ENCODE data around the gene NBEA. TPM values are rescaled to one million over a fixed set of nuclear protein-coding genes. Genes with fewer than 3 reads are reported as not detected.
"Not testable (repeated sequence)": the region's sequence is repeated elsewhere in the genome, so short reads cannot be mapped to it uniquely, and the experiment has no call there.

Gene NBEA
- total and polyA plus RNA-seq, 2 experiments from 2014 or later, result 9.1 to 29.1 TPM

- TF ChIP-seq STAT1 (IDR thresholded peaks at IDR 0.05; ENCODE audit: unreplicated experiment) (no peak), ETS1 (IDR thresholded peaks at IDR 0.05) (no peak), CTCF (conservative IDR thresholded peaks at IDR 0.05; ENCODE audit: low read depth in 2 of 2) (no peak), CREB1 (CRISPR knock-in tag; IDR thresholded peaks at IDR 0.05; ENCODE audit: low read depth) (no peak), ZNF331 (CRISPR knock-in tag; IDR thresholded peaks at IDR 0.05; ENCODE audit: low read depth) (no peak)
These were observed 165.5 kb downstream of the NBEA start (continued) for GRCh38 chr13:35107535-35107934.

- not testable (repeated sequence) for H3K79me2 ChIP-seq (replicated peaks; ENCODE audit: insufficient read depth); H2AFZ ChIP-seq; H3K27me3 Mint-ChIP-seq (ENCODE audit: insufficient read depth, low read depth, poor library complexity); H3K27ac ChIP-seq (ENCODE audit: low read depth); H3K36me3 Mint-ChIP-seq (ENCODE audit: low read depth); H3K36me3 ChIP-seq (ENCODE audit: insufficient read depth); H3K27ac Mint-ChIP-seq; H3K4me2 ChIP-seq; H3K4me1 Mint-ChIP-seq; H3K4me3 Mint-ChIP-seq; H3K4me3 ChIP-seq; H3K9me3 Mint-ChIP-seq; H4K20me1 ChIP-seq (replicated peaks; ENCODE audit: insufficient read depth); ATAC-seq; H3K4me1 ChIP-seq (ENCODE audit: insufficient read depth); DNase-seq (ENCODE audit: low spot score); H3F3A ChIP-seq (replicated peaks; ENCODE audit: low read depth); H3K27me3 ChIP-seq (ENCODE audit: insufficient read depth); H3K9me2 ChIP-seq (ENCODE audit: insufficient read depth)
These were observed 171.5 kb downstream of the NBEA start for GRCh38 chr13:35113612-35114011.

- H3K27ac ChIP-seq (ENCODE audit: low read depth), result no peak overlapping the region
- no peaks in the 10 kb centered on the region for H3F3A ChIP-seq (replicated peaks; ENCODE audit: low read depth)
- H3K27me3 ChIP-seq (ENCODE audit: insufficient read depth), result no peaks in the 10 kb centered on the region
- Mint-ChIP-seq H3K36me3 (ENCODE audit: low read depth) (peaks cover 10% of the 10 kb centered on the region; the same call in 2 of the 3 replicates), H3K9me3 (no peaks in the 10 kb centered on the region), H3K27ac (no peak overlapping the region), H3K4me3 (no peak overlapping the region), H3K27me3 (ENCODE audit: insufficient read depth, low read depth, poor library complexity) (no peaks in the 10 kb centered on the region), H3K4me1 (no peaks in the 10 kb centered on the region)
- H3K4me1 ChIP-seq (ENCODE audit: insufficient read depth), result no peaks in the 10 kb centered on the region
- no peaks in the 10 kb centered on the region for H3K79me2 ChIP-seq (replicated peaks; ENCODE audit: insufficient read depth)
- no peak for DNase-seq (ENCODE audit: low spot score)
- no peak overlapping the region for H3K4me3 ChIP-seq
- no peak overlapping the region for H3K4me2 ChIP-seq
- H4K20me1 ChIP-seq (replicated peaks; ENCODE audit: insufficient read depth), result no peaks in the 10 kb centered on the region; the same call in 1 of the 2 replicates
- H2AFZ ChIP-seq, result no peak overlapping the region
- no peaks in the 10 kb centered on the region for H3K9me2 ChIP-seq (ENCODE audit: insufficient read depth)
- no peaks in the 10 kb centered on the region for H3K36me3 ChIP-seq (ENCODE audit: insufficient read depth)
- ATAC-seq, result no peak
- TF ChIP-seq ZNF462 (CRISPR knock-in tag; IDR thresholded peaks at IDR 0.05), result no peak
- TF ChIP-seq CREB1 (CRISPR knock-in tag; IDR thresholded peaks at IDR 0.05; ENCODE audit: low read depth), result no peak
- TF ChIP-seq EZH2 (IDR thresholded peaks at IDR 0.05; ENCODE audit: low read depth, unreplicated experiment), result no peak
- no peak for TF ChIP-seq POLR2AphosphoS5 (IDR thresholded peaks at IDR 0.05; ENCODE audit: low read depth)
- no peak for TF ChIP-seq EZH2phosphoT487 (IDR thresholded peaks at IDR 0.05; ENCODE audit: unreplicated experiment)
- TF ChIP-seq ZNF331 (CRISPR knock-in tag; IDR thresholded peaks at IDR 0.05; ENCODE audit: low read depth), result no peak
These were observed 185.4 kb downstream of the NBEA start for GRCh38 chr13:35127466-35127865.

Measured in GM23338 (cell line).